MCF 10A (cell line): ENCODE measurements around the gene ARVCF. TPM values are rescaled to one million over a fixed set of nuclear protein-coding genes. Genes with fewer than 3 reads are reported as not detected.

Source experiments
- BruUV-seq: library from RNA; stranded (reverse); fragments of 400-500 nt; replicated peaks from 2 replicates; lab custom pipeline; 2021; lab: Mats Ljungman, UMichigan
- CTCF ChIA-PET: fragments of 300-600 bp; sonication (Branson Sonifier 250); formaldehyde crosslinking; extraction: SDS; loops from one replicate; lab custom pipeline; 2021; ENCODE audit warnings: antibody characterized with exemption, inconsistent platforms; lab: Yijun Ruan, JAX
- POLR2A ChIA-PET: fragments of 300-600, 350-650 bp; sonication (Branson Sonifier 250); formaldehyde crosslinking; extraction: SDS; loops from one replicate; lab custom pipeline; 2020; ENCODE audit warnings: antibody characterized with exemption, inconsistent platforms; lab: Yijun Ruan, JAX
- DNase-seq: peaks from one replicate; pipeline ENCODE4 v3.0.0-alpha.2; 2018; ENCODE audit not compliant: unreplicated experiment
- H3K27ac Mint-ChIP-seq: one replicate; pipeline ENCODE4 v1.8.0; 2022; ENCODE audit warnings: mild to moderate bottlenecking, low read depth, mixed read lengths; ENCODE audit not compliant: unreplicated experiment
- H3K27me3 Mint-ChIP-seq: one replicate; pipeline ENCODE4 v1.8.0; 2022; ENCODE audit warnings: mixed read lengths; ENCODE audit not compliant: insufficient read depth, unreplicated experiment
- H3K36me3 Mint-ChIP-seq: one replicate; pipeline ENCODE4 v1.8.0; 2022; ENCODE audit warnings: mild to moderate bottlenecking, moderate library complexity, mixed read lengths; ENCODE audit not compliant: insufficient read depth, unreplicated experiment
- H3K4me1 Mint-ChIP-seq: one replicate; pipeline ENCODE4 v1.8.0; 2022; ENCODE audit warnings: mixed read lengths; ENCODE audit not compliant: insufficient read depth, unreplicated experiment
- H3K4me3 Mint-ChIP-seq: one replicate; pipeline ENCODE4 v1.8.0; 2022; ENCODE audit warnings: mild to moderate bottlenecking, moderate library complexity, mixed read lengths; ENCODE audit not compliant: unreplicated experiment
- H3K9me3 Mint-ChIP-seq: one replicate; pipeline ENCODE4 v1.8.0; 2022; ENCODE audit warnings: mixed read lengths; ENCODE audit not compliant: unreplicated experiment
- intact Hi-C: fragments of 100-400 bp; cut with micrococcal nuclease; formaldehyde crosslinking; loops from 2 replicates; pipeline ENCODE4 v1.14.1; 2022
- total RNA-seq: library from RNA; stranded (reverse); gene quantifications from 2 replicates; pipeline ENCODE4 v1.2.3, GENCODE V29; 2022
- TF ChIP-seq, protein P1 (sequence below): fragments of 200-600 bp; IDR thresholded peaks from one replicate; pipeline ENCODE4 v1.8.0; 2022; ENCODE audit warnings: antibody characterized with exemption, mild to moderate bottlenecking; ENCODE audit not compliant: unreplicated experiment

The ARVCF gene
- total RNA-seq, 1 experiment from 2014 or later = 7.5 TPM

- Mint-ChIP-seq H3K27ac (no peak overlapping the region), H3K4me1 (peaks cover 7% of the 10 kb centered on the region), H3K4me3 (no peak overlapping the region), H3K27me3 (no peaks in the 10 kb centered on the region), H3K9me3 (no peaks in the 10 kb centered on the region), H3K36me3 (peaks cover 5% of the 10 kb centered on the region)
- intact Hi-C loops = loop anchor here (10.0 kb wide), 1 partner anchor 137 kb away; the partner anchor contains the start of genes RANBP1 and TRMT2A
- TF ChIP-seq, protein P1, sequence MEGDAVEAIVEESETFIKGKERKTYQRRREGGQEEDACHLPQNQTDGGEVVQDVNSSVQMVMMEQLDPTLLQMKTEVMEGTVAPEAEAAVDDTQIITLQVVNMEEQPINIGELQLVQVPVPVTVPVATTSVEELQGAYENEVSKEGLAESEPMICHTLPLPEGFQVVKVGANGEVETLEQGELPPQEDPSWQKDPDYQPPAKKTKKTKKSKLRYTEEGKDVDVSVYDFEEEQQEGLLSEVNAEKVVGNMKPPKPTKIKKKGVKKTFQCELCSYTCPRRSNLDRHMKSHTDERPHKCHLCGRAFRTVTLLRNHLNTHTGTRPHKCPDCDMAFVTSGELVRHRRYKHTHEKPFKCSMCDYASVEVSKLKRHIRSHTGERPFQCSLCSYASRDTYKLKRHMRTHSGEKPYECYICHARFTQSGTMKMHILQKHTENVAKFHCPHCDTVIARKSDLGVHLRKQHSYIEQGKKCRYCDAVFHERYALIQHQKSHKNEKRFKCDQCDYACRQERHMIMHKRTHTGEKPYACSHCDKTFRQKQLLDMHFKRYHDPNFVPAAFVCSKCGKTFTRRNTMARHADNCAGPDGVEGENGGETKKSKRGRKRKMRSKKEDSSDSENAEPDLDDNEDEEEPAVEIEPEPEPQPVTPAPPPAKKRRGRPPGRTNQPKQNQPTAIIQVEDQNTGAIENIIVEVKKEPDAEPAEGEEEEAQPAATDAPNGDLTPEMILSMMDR = no peak
- ChIA-PET CTCF (interaction anchor here (1.2 kb wide), 1 partner anchor 35 kb away, joined by 3 read pairs; no protein-coding TSS in a partner anchor), POLR2A (no interaction called here)
- BruUV-seq = no TSS peak
- DNase-seq = no peak
These were observed 39.1 kb downstream of the ARVCF start for GRCh38 chr22:19977296-19978243.

DNA sequence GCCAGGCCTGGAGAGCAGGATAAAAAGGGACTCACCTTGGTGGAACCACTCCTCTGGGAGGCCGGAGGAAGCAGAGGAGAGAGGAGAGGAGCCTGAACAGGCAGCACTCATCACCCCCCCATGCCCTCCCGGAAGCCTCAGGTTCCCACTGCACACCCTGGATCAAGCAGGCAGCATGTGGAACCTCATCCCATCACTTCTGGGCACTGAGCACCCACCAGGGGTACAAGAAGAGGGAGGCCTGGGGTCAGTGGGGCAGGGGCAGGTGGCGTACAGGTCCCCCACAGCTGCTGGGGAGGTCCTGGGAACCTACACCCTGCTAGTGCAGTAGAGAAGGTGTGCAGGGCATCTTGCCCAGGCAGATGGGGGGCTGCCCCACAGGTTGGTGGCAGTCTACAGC, 40.0 kb downstream of the ARVCF start:
- Mint-ChIP-seq H3K4me3 (no peak overlapping the region), H3K27ac (no peak overlapping the region), H3K9me3 (no peaks in the 10 kb centered on the region), H3K36me3 (peaks cover 5% of the 10 kb centered on the region), H3K27me3 (no peaks in the 10 kb centered on the region), H3K4me1 (peaks cover 7% of the 10 kb centered on the region)
- BruUV-seq = no TSS peak
- DNase-seq = no peak
- TF ChIP-seq, protein P1 = no peak
- CTCF ChIA-PET = no interaction called here
- POLR2A ChIA-PET = no interaction called here
- intact Hi-C loops = loop anchor here (10.0 kb wide), 1 partner anchor 138 kb away; the partner anchor contains the start of genes RANBP1 and TRMT2A

- ChIA-PET POLR2A (no interaction called here), CTCF (no interaction called here)
- H3K36me3 Mint-ChIP-seq = peaks cover 5% of the 10 kb centered on the region
- TF ChIP-seq, protein P1 = no peak
- H3K27me3 Mint-ChIP-seq = no peaks in the 10 kb centered on the region
- DNase-seq = no peak
- H3K4me3 Mint-ChIP-seq = no peak overlapping the region
- no TSS peak for BruUV-seq
- intact Hi-C loops = loop anchor here (10.0 kb wide), 1 partner anchor 139 kb away; the partner anchor contains the start of genes RANBP1 and TRMT2A
- no peaks in the 10 kb centered on the region for H3K9me3 Mint-ChIP-seq
- peaks cover 7% of the 10 kb centered on the region for H3K4me1 Mint-ChIP-seq
- H3K27ac Mint-ChIP-seq = no peak overlapping the region
These were observed 41.0 kb downstream of the ARVCF start for GRCh38 chr22:19975707-19976035.
